ENCODE results near the gene ENKD1.

ENKD1 gene

DNA sequence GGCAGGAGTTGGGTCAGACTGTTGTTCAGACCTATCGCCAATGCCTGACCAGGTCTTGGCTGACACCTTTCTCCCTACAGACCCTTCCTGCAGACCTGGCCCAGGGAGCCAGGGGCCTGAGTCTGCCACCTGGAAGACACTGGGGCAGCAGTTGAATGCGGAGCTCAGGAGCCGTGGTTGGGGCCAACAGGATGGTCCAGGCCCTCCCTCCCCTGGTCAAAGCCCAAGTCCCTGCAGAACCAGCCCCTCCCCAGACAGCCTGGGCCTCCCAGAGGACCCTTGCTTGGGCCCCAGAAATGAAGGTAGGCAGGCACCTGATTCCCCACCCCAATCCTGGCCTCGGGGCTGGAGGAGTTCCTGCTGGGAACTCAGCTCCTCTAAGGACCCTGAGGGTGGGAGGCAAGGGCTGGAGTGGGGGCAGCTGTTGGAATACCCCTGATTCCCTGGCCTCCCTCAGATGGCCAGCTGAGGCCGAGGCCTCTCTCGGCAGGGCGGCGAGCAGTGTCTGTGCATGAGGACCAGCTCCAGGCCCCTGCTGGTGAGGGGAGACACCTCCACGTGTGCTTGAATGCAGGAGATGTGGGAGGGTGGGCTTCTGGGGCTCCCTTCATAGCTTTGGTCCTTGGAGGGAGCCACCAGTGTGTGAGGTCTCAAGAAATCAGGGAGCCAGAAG lies 10.1 kb downstream of the ENKD1 start:
- no peak overlapping the region for H3K4me3 ChIP-seq (replicated peaks; ENCODE audit: low read depth, low read length)
- DNase-seq (ENCODE audit: low read depth): no peak

GRCh38 chr16:67655363-67655762 lies 11.2 kb downstream of the ENKD1 start:
- no peak for TF ChIP-seq CTCF (IDR thresholded peaks at IDR 0.05; ENCODE audit: low read length, missing control alignments)

More for the DNA sequence above, 10.1 kb downstream of the ENKD1 start:
- no peak for TF ChIP-seq CTCF (IDR thresholded peaks at IDR 0.05; ENCODE audit: low read length, missing control alignments)

GRCh38 chr16:67654403-67654911 lies 12.1 kb downstream of the ENKD1 start:
- no peak for TF ChIP-seq CTCF (IDR thresholded peaks at IDR 0.05; ENCODE audit: low read length, missing control alignments)
- no peak overlapping the region for H3K4me3 ChIP-seq (replicated peaks; ENCODE audit: low read depth, low read length)
- DNase-seq (ENCODE audit: low read depth): no peak

More at GRCh38 chr16:67655363-67655762, 11.2 kb downstream of the ENKD1 start:
- DNase-seq (ENCODE audit: low read depth): no peak
- no peak overlapping the region for H3K4me3 ChIP-seq (replicated peaks; ENCODE audit: low read depth, low read length)

DNA sequence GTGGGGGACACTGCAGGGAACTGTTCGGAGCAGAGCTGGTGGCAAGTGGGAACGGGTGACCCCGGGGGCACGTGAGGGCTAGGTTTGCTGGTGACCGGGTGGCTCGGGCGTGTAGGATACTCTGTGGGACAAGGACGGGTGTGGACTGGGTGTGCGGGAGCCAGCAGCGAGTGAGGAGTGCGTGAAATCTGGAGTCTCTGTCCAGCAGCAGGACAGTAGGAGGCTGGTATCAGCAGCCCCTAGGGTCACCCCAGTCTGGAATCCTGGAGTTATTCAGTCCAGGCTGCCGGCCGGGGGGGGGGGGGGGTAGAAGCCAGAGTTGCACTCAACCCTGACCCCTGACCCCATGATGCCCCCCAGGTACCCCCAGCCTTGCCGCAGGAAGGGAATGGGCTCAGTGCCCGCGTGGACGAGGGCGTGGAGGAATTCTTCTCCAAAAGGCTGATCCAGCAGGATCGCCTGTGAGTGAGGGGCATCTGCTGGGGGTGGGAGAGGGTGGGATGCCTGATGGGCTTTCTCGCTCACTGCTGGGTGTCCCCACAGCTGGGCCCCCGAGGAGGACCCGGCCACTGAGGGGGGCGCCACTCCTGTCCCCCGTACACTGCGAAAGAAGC lies 12.7 kb downstream of the ENKD1 start:
- peak overlapping the region; percentile 14 for H3K4me3 ChIP-seq (replicated peaks; ENCODE audit: low read depth, low read length)
- no peak for DNase-seq (ENCODE audit: low read depth)
- no peak for TF ChIP-seq CTCF (IDR thresholded peaks at IDR 0.05; ENCODE audit: low read length, missing control alignments)

DNA sequence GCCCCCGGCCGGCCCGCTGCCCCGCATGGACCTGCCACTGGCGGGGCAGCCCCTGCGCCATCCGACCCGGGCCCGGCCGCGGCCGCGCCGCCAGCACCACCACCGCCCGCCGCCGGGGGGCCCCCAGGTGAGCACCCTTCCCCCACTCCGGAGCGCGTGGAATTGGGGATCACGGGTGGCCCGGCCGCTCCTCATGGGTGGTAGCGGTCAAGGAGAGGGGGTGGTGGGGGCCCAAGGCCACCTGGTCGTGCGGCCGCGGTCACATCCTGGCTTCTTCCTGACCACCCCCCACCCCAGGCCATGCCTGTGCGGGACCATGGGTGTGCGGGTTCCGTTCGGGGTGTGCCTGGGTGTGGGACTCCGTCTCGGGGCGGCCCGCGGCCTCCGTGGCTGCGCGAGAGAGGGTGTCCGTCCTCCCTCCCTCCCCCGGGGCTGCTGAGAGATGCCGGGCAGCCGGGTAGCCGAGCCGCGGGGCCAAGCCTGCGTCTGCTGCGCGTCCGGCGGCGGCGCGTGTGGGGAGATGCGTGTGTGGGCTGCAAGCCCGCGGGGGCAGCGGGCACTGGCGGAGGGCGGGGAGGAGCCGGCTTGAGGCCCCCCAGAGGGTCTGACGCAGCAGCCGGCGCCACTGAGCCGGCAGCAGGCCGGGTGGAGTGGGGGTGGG lies 13.3 kb downstream of the ENKD1 start:
- no peak for DNase-seq (ENCODE audit: low read depth)
- no peak for TF ChIP-seq CTCF (IDR thresholded peaks at IDR 0.05; ENCODE audit: low read length, missing control alignments)
- peak overlapping the region; percentile 45 for H3K4me3 ChIP-seq (replicated peaks; ENCODE audit: low read depth, low read length)

DNA sequence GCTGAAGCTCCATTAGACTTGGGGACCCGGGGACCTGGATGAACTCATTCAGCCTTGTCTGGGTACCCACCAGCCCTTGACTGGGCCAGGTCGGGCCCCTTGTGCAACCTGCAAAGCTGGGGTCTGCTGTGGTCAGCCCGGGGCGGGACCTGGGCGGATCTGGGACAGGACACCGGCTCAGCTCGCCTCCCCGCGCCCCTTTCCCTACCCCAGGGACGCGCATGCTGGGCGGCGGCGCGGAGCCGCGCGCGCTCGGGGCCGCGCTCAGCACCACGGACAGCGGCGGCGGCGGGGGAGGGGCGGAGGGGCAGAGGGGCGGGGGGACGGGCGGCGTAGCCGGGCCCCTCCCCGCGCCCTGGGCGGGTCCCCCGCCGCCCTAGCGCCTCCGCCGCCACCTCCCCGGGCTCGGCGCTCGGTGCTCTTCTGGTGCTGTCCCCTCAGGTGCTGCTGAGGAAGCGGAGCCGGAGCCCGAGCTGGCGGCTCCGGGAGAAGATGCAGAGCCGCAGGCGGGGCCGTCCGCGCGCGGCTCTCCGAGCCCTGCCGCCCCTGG lies 13.9 kb downstream of the ENKD1 start:
- no peak for TF ChIP-seq CTCF (IDR thresholded peaks at IDR 0.05; ENCODE audit: low read length, missing control alignments)
- H3K4me3 ChIP-seq (replicated peaks; ENCODE audit: low read depth, low read length): peak overlapping the region; percentile 37
- no peak for DNase-seq (ENCODE audit: low read depth)

Data from fibroblast of pulmonary artery (primary cell).